H1 (cell line): ENCODE results near the gene HBQ1. TPM values are rescaled to one million over a fixed set of nuclear protein-coding genes. Genes with fewer than 3 reads are reported as not detected.
"Not testable (repeated sequence)": the region's sequence is repeated elsewhere in the genome, so short reads cannot be mapped to it uniquely, and the experiment has no call there.

ENCODE experiments used
- CTCF ChIA-PET: fragments of 300-600 bp; sonication (Branson Sonifier 250); formaldehyde crosslinking; loops from one replicate; lab custom pipeline; 2021; ENCODE audit not compliant: partially characterized antibody; lab: Charles Lee
- POLR2A ChIA-PET: fragments of 300-600 bp; sonication (Branson Sonifier 250); formaldehyde crosslinking; loops from one replicate; lab custom pipeline; 2021; ENCODE audit warnings: inconsistent platforms; ENCODE audit not compliant: partially characterized antibody; lab: Charles Lee
- DNase-seq, 2 experiments: peaks; one replicate each; pipeline versions ENCODE4 v3.0.0 to v3.0.0-alpha.2; 2010 to 2022; ENCODE audit warnings: low spot score in 2 of 2, low read depth in 1 of 2, mixed read lengths in 1 of 2
- FAIRE-seq: peaks from 2 replicates; lab custom pipeline; 2011; peaks lifted over from hg19 to GRCh38; lab: Jason Lieb, UNC
- H2AFZ ChIP-seq: 2 replicates; pipeline ENCODE4 v1.8.1; 2012; ENCODE audit warnings: low read length, inconsistent platforms
- H2AK5ac ChIP-seq: 2 replicates; pipeline ENCODE4 v1.6.1; 2013; ENCODE audit warnings: low read depth, low read length
- H2BK120ac ChIP-seq: replicated peaks from 2 replicates; pipeline ENCODE3; 2013; ENCODE audit warnings: low read depth, low read length, inconsistent platforms
- H2BK12ac ChIP-seq: 2 replicates; pipeline ENCODE4 v1.6.1; 2013; ENCODE audit warnings: low read depth, low read length
- H2BK15ac ChIP-seq: 2 replicates; pipeline ENCODE4 v1.6.1; 2013; ENCODE audit warnings: low read length
- H2BK20ac ChIP-seq: 2 replicates; pipeline ENCODE4 v1.6.1; 2013; ENCODE audit warnings: low read length
- H2BK5ac ChIP-seq: 2 replicates; pipeline ENCODE4 v1.6.1; 2013; ENCODE audit warnings: low read depth, low read length
- H3K14ac ChIP-seq: 2 replicates; pipeline ENCODE4 v1.6.1; 2013; ENCODE audit warnings: inconsistent platforms; ENCODE audit not compliant: insufficient read length
- H3K18ac ChIP-seq: 2 replicates; pipeline ENCODE4 v1.6.1; 2013; ENCODE audit warnings: low read length; ENCODE audit errors: extremely low read depth
- H3K23ac ChIP-seq: 2 replicates; pipeline ENCODE4 v1.6.1; 2013; ENCODE audit warnings: inconsistent platforms; ENCODE audit not compliant: insufficient read length
- H3K23me2 ChIP-seq: 2 replicates; pipeline ENCODE4 v1.6.1; 2013; ENCODE audit warnings: low read depth, low read length
- H3K27ac ChIP-seq: 2 replicates; pipeline ENCODE4 v1.6.1; 2011; ENCODE audit warnings: low read depth, low read length, inconsistent platforms
- H3K27me3 ChIP-seq, 4 experiments: replicated peaks in 1 of 4; 1 replicate in 1 of 4; 2 replicates in 3 of 4; pipeline versions ENCODE4 v1.6.1 to v1.8.1; 2011 to 2013; ENCODE audit warnings: low read length in 3 of 4, mild to moderate bottlenecking in 3 of 4, inconsistent platforms in 2 of 4, mixed read lengths in 2 of 4, moderate library complexity in 1 of 4; ENCODE audit not compliant: control insufficient read depth in 3 of 4, insufficient read depth in 3 of 4; ENCODE audit errors: extremely low read depth in 1 of 4
- H3K36me3 ChIP-seq, 4 experiments: 2 replicates each; pipeline versions ENCODE4 v1.6.1 to v1.8.1; 2011 to 2013; ENCODE audit warnings: mild to moderate bottlenecking in 4 of 4, low read length in 3 of 4, moderate library complexity in 2 of 4, control low read depth in 1 of 4, inconsistent platforms in 1 of 4; ENCODE audit not compliant: insufficient read depth in 4 of 4, control insufficient read depth in 2 of 4
- H3K4ac ChIP-seq: replicated peaks from 2 replicates; pipeline ENCODE3; 2013; ENCODE audit warnings: low read length, low read depth, mixed read lengths, inconsistent platforms; ENCODE audit not compliant: insufficient read length
- H3K4me1 ChIP-seq, 4 experiments: replicated peaks in 1 of 4; 1 replicate in 1 of 4; 2 replicates in 3 of 4; pipeline versions ENCODE4 v1.6.1 to v1.8.1; 2011 to 2013; ENCODE audit warnings: low read length in 3 of 4, inconsistent platforms in 2 of 4, mixed read lengths in 1 of 4; ENCODE audit not compliant: insufficient read depth in 4 of 4, control insufficient read depth in 3 of 4
- H3K4me2 ChIP-seq, 2 experiments: 2 replicates each; pipeline versions ENCODE4 v1.6.1 to v1.8.1; 2011 to 2013; ENCODE audit warnings: low read depth in 2 of 2, low read length in 2 of 2, control low read depth in 1 of 2, inconsistent platforms in 1 of 2, mild to moderate bottlenecking in 1 of 2; ENCODE audit not compliant: insufficient read depth in 1 of 2
- H3K4me3 ChIP-seq, 4 experiments: fragments of 200-600, 300-600 bp in 1 of 4; sonication (generic), shearing (Covaris generic), sonication (Bioruptor Twin) in 1 of 4; 2 replicates each; pipeline versions ENCODE4 v1.5.1 to v1.8.1; 2011 to 2016; ENCODE audit warnings: low read length in 4 of 4, low read depth in 3 of 4, control low read depth in 2 of 4, inconsistent platforms in 2 of 4, mild to moderate bottlenecking in 2 of 4, mixed read lengths in 1 of 4, moderate library complexity in 1 of 4; ENCODE audit not compliant: insufficient read depth in 2 of 4; ENCODE audit errors: extremely low read depth in 1 of 4
- H3K56ac ChIP-seq: replicated peaks from 2 replicates; pipeline ENCODE3; 2013; ENCODE audit warnings: low read depth, mild to moderate bottlenecking, mixed read lengths, low read length, inconsistent platforms; ENCODE audit not compliant: insufficient read length
- H3K79me1 ChIP-seq: 2 replicates; pipeline ENCODE4 v1.6.1; 2013; ENCODE audit warnings: low read depth, low read length, control low read depth
- H3K79me2 ChIP-seq, 2 experiments: 2 replicates each; pipeline versions ENCODE4 v1.6.1 to v1.8.1; 2012 to 2013; ENCODE audit warnings: low read length in 2 of 2, mild to moderate bottlenecking in 2 of 2, inconsistent platforms in 1 of 2; ENCODE audit not compliant: insufficient read depth in 2 of 2, control insufficient read depth in 1 of 2
- H3K9ac ChIP-seq, 4 experiments: replicated peaks in 1 of 4; 1 replicate in 1 of 4; 2 replicates in 3 of 4; pipeline versions ENCODE4 v1.6.1 to v1.8.1; 2011 to 2013; ENCODE audit warnings: low read depth in 3 of 4, low read length in 3 of 4, control low read depth in 2 of 4, mild to moderate bottlenecking in 2 of 4, moderate library complexity in 2 of 4, inconsistent platforms in 1 of 4; ENCODE audit errors: extremely low read depth in 1 of 4
- H3K9me3 ChIP-seq, 2 experiments: 2 replicates each; pipeline versions ENCODE4 v1.6.1 to v1.8.1; 2012 to 2013; ENCODE audit warnings: mild to moderate bottlenecking in 2 of 2, moderate library complexity in 2 of 2, control low read depth in 1 of 2, inconsistent platforms in 1 of 2, low read depth in 1 of 2, low read length in 1 of 2, mixed read lengths in 1 of 2; ENCODE audit not compliant: insufficient read depth in 2 of 2
- H4K20me1 ChIP-seq, 2 experiments: replicated peaks in 1 of 2; 2 replicates each; pipeline versions ENCODE3 to v1.8.1; 2011 to 2013; ENCODE audit warnings: inconsistent platforms in 2 of 2, low read length in 2 of 2, mild to moderate bottlenecking in 1 of 2; ENCODE audit not compliant: insufficient read depth in 2 of 2, control insufficient read depth in 1 of 2
- H4K5ac ChIP-seq: 2 replicates; pipeline ENCODE4 v1.6.1; 2013; ENCODE audit warnings: low read length, low read depth, mixed read lengths, inconsistent platforms; ENCODE audit not compliant: insufficient read length
- H4K8ac ChIP-seq: 2 replicates; pipeline ENCODE4 v1.8.0; 2013; ENCODE audit warnings: mild to moderate bottlenecking, moderate library complexity, low read length, inconsistent platforms; ENCODE audit not compliant: insufficient read depth; ENCODE audit errors: extremely low read depth
- H4K91ac ChIP-seq: replicated peaks from 2 replicates; pipeline ENCODE3; 2013; ENCODE audit warnings: low read length, mixed read lengths, inconsistent platforms; ENCODE audit not compliant: insufficient read length
- KDM4A ChIP-seq: IDR thresholded peaks from one replicate; pipeline ENCODE4 v1.7.1; 2012; ENCODE audit warnings: low read depth, mild to moderate bottlenecking, moderate library complexity, low read length, inconsistent platforms; ENCODE audit not compliant: severe bottlenecking
- YY1 ChIP-seq: IDR thresholded peaks from 2 replicates; pipeline ENCODE4 v1.6.1; 2011; ENCODE audit warnings: low read depth, mild to moderate bottlenecking, low read length
- WGBS, 2 experiments: shearing (Covaris generic) in 1 of 2; methylation state at CpG; one replicate each; pipeline versions ENCODE4 v1.1.6 to v1.1.7; 2013 to 2015; ENCODE audit warnings: low lambda C conversion rate in 2 of 2, mixed read lengths in 2 of 2, inconsistent platforms in 1 of 2, low coverage in 1 of 2, missing lambda C conversion rate in 1 of 2; ENCODE audit not compliant: insufficient replicate concordance in 2 of 2, insufficient coverage in 1 of 2, insufficient read length in 1 of 2; ENCODE audit errors: extremely low coverage in 1 of 2, missing lambda C conversion rate in 1 of 2; 5-methylcytosine and 5-hydroxymethylcytosine counted together
- polyA plus RNA-seq, 7 experiments: library from polyadenylated mRNA; depleted of rRNA in 3 of 7; stranded (reverse) in 5 of 7; unstranded in 2 of 7; fragments of >200 nt in 5 of 7; fragments of 200-250 nt in 2 of 7; gene quantifications; 1 replicate in 5 of 7; 2 replicates in 1 of 7; 4 replicates in 1 of 7; pipeline versions ENCODE4 v1.2.1 to v1.2.3, GENCODE V29; 2011 to 2013; ENCODE audit warnings: missing spikeins in 2 of 7, mixed read lengths in 2 of 7
- total RNA-seq: library from RNA; stranded (reverse); fragmentation: NEBNext Ultra II Directional; extraction: Animal tissue kit (Norgen Biotek cat#: 25700); gene quantifications from 2 replicates; pipeline ENCODE4 v1.2.1, GENCODE V29; 2021

The HBQ1 gene
- total and polyA plus RNA-seq, 2 of the 8 experiments (the other 6 are each of a cell fraction or from before 2014, with no cell fraction given), result 2.9 to 17.1 TPM

GRCh38 chr16:175011-175949 lies 5.0 kb upstream of the HBQ1 start (continued):
- no peak for TF ChIP-seq KDM4A
- TF ChIP-seq YY1, result no peak
- TF ChIP-seq, all 59 proteins: peak for 0

DNA sequence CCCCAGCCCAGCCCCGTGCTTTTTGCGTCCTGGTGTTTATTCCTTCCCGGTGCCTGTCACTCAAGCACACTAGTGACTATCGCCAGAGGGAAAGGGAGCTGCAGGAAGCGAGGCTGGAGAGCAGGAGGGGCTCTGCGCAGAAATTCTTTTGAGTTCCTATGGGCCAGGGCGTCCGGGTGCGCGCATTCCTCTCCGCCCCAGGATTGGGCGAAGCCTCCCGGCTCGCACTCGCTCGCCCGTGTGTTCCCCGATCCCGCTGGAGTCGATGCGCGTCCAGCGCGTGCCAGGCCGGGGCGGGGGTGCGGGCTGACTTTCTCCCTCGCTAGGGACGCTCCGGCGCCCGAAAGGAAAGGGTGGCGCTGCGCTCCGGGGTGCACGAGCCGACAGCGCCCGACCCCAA lies 4.3 kb upstream of the HBQ1 start:
- H3K4me2 ChIP-seq, result not testable (repeated sequence)

More for the DNA sequence above, 4.3 kb upstream of the HBQ1 start:
- peaks cover 8 to 17% of the 10 kb centered on the region in 2 experiments for H4K20me1 ChIP-seq
- H3K18ac ChIP-seq, H3K27ac ChIP-seq, H3K9ac ChIP-seq, H3K79me2 ChIP-seq, H4K5ac ChIP-seq, H2BK5ac ChIP-seq, POLR2A ChIA-PET, H3K56ac ChIP-seq, DNase-seq, H2BK20ac ChIP-seq, H2BK120ac ChIP-seq, H3K36me3 ChIP-seq, H3K14ac ChIP-seq, H2AK5ac ChIP-seq, H3K79me1 ChIP-seq, H2AFZ ChIP-seq, H3K23me2 ChIP-seq, H3K23ac ChIP-seq, H2BK12ac ChIP-seq, FAIRE-seq, CTCF ChIA-PET, H3K9me3 ChIP-seq, H4K8ac ChIP-seq, H3K4ac ChIP-seq, H4K91ac ChIP-seq, H2BK15ac ChIP-seq, H3K4me1 ChIP-seq: not testable (repeated sequence)
- 0 out of 8 replicates have a peak overlapping the region, but pooled peaks of 1 of the 4 experiments have one; percentile 40 for H3K4me3 ChIP-seq
- 3% methylated on average over 8 of the region's 39 CpGs; no CpG with 5 or more reads in 1 of the 2 experiments for WGBS, 2 experiments
- peaks cover 63 to 85% (median 78%) of the 10 kb centered on the region in 4 experiments for H3K27me3 ChIP-seq
